HEK293 (cell line): ENCODE results near the gene DYNC1I1.

Experiments
- AEBP2 ChIP-seq: fragments of 450-650 bp; formaldehyde crosslinking; IDR thresholded peaks from 2 replicates; pipeline ENCODE4 v1.5.1; 2016; ENCODE audit warnings: missing biosample characterization, missing genetic modification characterization, borderline replicate concordance
- BCL11A ChIP-seq: fragments of 450-650 bp; formaldehyde crosslinking; IDR thresholded peaks from 2 replicates; pipeline ENCODE4 v1.5.1; 2016; ENCODE audit warnings: low read depth, missing biosample characterization, missing genetic modification characterization
- BCL6B ChIP-seq: fragments of 450-650 bp; formaldehyde crosslinking; IDR thresholded peaks from 2 replicates; pipeline ENCODE4 v1.5.1; 2017; ENCODE audit warnings: missing biosample characterization, missing genetic modification characterization
- CTCF ChIP-seq: fragments of 450-650 bp; formaldehyde crosslinking; IDR thresholded peaks from 2 replicates; pipeline ENCODE4 v1.5.1; 2016; ENCODE audit warnings: missing biosample characterization, missing genetic modification characterization
- HOXA7 ChIP-seq: sonication (generic); formaldehyde crosslinking; IDR thresholded peaks from 2 replicates; pipeline ENCODE4 v1.8.1; 2022; ENCODE audit warnings: missing genetic modification reagents, borderline replicate concordance
- SP7 ChIP-seq: fragments of 450-650 bp; formaldehyde crosslinking; IDR thresholded peaks from 2 replicates; pipeline ENCODE4 v1.5.1; 2016; ENCODE audit warnings: missing biosample characterization, missing genetic modification characterization
- YY2 ChIP-seq: fragments of 450-650 bp; formaldehyde crosslinking; IDR thresholded peaks from 2 replicates; pipeline ENCODE4 v1.5.1; 2016; ENCODE audit warnings: missing biosample characterization, missing genetic modification characterization
- ZBTB49 ChIP-seq: fragments of 450-650 bp; formaldehyde crosslinking; IDR thresholded peaks from 2 replicates; pipeline ENCODE4 v1.5.1; 2016; ENCODE audit warnings: missing biosample characterization, missing genetic modification characterization, low read depth
- ZNF175 ChIP-seq: fragments of 450-650 bp; formaldehyde crosslinking; IDR thresholded peaks from 2 replicates; pipeline ENCODE4 v1.5.1; 2016; ENCODE audit warnings: missing biosample characterization, missing genetic modification characterization
- ZNF266 ChIP-seq: fragments of 450-650 bp; formaldehyde crosslinking; IDR thresholded peaks from 2 replicates; pipeline ENCODE4 v1.5.1; 2016; ENCODE audit warnings: missing biosample characterization, missing genetic modification characterization, low read depth
- ZNF274 ChIP-seq, 2 experiments: fragments of 200-500 bp in 1 of 2; fragments of 450-650 bp in 1 of 2; sonication (Bioruptor generic) in 1 of 2; formaldehyde crosslinking in 1 of 2; IDR thresholded peaks; 2 replicates each; pipeline versions ENCODE4 v1.5.1 to v1.6.1; 2014 to 2016; ENCODE audit warnings: borderline replicate concordance in 1 of 2, inconsistent platforms in 1 of 2, low read length in 1 of 2, missing biosample characterization in 1 of 2, missing genetic modification characterization in 1 of 2
- ZNF311 ChIP-seq: fragments of 450-650 bp; formaldehyde crosslinking; IDR thresholded peaks from 2 replicates; pipeline ENCODE4 v1.5.1; 2017; ENCODE audit warnings: missing biosample characterization, missing genetic modification characterization, borderline replicate concordance
- ZNF521 ChIP-seq: fragments of 450-650 bp; formaldehyde crosslinking; IDR thresholded peaks from 2 replicates; pipeline ENCODE4 v1.5.1; 2017; ENCODE audit warnings: missing biosample characterization, mild to moderate bottlenecking, missing genetic modification characterization
- ZNF658 ChIP-seq: fragments of 450-650 bp; formaldehyde crosslinking; IDR thresholded peaks from 2 replicates; pipeline ENCODE4; 2016; ENCODE audit warnings: missing biosample characterization, missing genetic modification characterization

- TF ChIP-seq AEBP2 (tag by site-specific recombination) (no peak), YY2 (no peak), HOXA7 (CRISPR knock-in tag) (no peak), BCL11A (no peak), CTCF (no peak), ZNF175 (no peak), BCL6B (no peak), ZBTB49 (tag by site-specific recombination) (no peak), ZNF266 (no peak), ZNF311 (no peak), ZNF274 (IDR thresholded peaks at IDR 0.05; ENCODE audit: low read length) (no peak), ZNF274 (tag by site-specific recombination; IDR thresholded peaks at IDR 0.05; ENCODE audit: borderline replicate concordance) (no peak), ZNF658 (tag by site-specific recombination) (no peak), ZNF521 (tag by site-specific recombination) (no peak), SP7 (tag by site-specific recombination) (no peak)
Measured at GRCh38 chr7:95730493-95731280, 41.7 kb upstream of the DYNC1I1 start.
